Activated CD4-positive, alpha-beta T cell treated with anti-CD3 and anti-CD28 coated beads, Interleukin-2, amount 50 U/mL, for 24 hours (primary cell): ENCODE data around the gene GDF11.
"Not testable (repeated sequence)": the region's sequence is repeated elsewhere in the genome, so short reads cannot be mapped to it uniquely, and the experiment has no call there.

ENCODE experiments used
- DNase-seq, 2 donors: peaks; one replicate each; pipeline ENCODE4 v3.0.0-alpha.2; 2020; ENCODE audit warnings: low read depth in 1 of 2, low spot score in 1 of 2

The GDF11 gene

DNA sequence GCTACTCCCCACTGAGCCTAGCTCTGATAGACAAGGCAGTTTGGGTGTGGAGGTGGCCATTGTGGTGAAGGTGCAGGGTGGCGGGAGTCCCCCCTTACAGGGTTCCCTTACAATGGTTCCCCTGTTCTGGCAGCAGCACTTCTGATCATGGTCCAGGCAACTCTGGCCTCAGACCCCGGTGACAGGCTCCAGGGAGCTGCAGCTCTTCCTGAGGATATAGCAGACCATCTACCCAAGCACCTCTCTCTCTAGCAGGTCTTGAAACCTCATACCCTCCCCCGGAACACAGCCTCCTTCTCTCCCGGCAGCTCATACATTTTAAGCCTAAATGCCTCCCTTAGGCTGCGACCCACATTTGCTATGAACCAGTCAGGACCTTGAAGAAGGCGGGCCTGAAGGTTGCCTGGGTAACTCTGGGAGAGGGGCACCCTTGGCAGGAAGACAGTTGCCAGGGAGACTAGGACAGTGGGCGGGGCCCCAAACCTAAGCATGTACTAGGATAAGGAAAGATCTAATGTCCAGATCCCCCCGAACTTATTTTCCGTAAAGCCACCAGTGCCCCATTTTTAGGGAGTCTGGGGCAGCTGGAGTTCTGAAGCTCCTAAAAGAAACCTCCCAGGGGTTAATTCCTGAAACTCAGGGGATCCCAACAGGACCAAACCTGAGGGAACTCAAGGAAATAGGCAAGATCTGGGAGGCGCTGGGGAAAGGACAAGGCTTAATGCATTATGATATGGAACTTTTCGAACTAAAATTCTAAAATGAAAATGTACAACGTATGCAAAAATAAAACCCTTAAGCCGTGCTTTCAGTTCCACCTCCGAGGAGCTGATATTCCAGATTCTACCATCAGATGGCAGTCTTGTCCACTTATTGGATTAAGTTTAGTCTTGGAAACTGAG lies 4.5 kb upstream of the GDF11 start:
- DNase-seq = peak; percentile 49 to 84

DNA sequence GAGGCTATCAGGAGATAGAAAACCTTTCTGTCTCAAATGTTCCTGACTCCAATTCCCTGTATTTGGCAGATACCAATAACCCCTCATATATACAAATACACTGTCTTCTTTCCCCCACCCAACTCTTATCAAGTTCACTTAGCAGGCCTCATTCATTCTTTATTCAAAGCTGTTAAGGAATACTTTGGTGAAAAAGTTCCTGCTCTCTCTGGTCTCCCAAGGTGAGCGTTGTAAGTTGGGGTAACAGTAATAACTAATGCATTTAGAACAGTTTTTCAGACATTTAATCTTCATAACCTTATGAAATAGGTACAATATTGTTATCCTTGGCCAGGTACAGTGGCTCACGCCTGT lies 3.9 kb upstream of the GDF11 start:
- DNase-seq = no peak

DNA sequence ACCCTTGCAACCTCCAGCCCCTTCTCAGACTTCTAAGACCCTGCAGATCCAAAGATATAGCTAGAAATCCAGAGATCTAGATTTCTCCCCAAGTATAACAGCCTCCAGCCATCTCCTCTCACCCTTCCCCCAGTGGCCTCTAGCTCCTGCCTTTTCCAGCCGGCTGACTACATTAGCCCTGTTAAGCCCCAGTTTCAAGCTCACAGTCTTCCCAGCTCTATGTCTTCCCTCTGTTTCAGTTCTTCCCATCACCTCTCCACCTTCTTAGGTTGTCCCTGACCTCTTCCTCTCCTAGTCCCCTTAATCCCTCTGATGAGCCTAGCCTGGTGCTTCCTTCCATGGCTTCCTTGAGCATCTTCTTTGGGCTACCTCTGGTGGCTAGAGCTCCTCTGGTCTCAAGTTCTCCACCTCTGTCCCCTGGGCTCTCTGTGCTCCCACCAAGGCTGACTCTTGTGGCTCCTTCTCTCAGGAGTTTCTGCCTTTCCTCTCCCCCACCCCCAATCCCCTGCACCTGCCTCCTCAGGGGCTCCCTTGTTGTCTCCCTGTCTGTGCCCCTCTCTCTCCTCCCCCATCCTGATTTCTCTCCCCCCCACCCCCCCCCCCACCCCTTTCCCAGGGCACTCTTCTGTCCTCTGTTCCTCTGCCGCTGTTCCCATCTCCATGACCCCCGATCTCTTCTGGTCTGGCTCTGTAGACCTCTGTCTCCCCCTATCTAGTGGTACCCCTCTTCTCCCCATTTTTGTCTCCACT lies 816 bp upstream of the GDF11 start:
- no peak for DNase-seq

DNA sequence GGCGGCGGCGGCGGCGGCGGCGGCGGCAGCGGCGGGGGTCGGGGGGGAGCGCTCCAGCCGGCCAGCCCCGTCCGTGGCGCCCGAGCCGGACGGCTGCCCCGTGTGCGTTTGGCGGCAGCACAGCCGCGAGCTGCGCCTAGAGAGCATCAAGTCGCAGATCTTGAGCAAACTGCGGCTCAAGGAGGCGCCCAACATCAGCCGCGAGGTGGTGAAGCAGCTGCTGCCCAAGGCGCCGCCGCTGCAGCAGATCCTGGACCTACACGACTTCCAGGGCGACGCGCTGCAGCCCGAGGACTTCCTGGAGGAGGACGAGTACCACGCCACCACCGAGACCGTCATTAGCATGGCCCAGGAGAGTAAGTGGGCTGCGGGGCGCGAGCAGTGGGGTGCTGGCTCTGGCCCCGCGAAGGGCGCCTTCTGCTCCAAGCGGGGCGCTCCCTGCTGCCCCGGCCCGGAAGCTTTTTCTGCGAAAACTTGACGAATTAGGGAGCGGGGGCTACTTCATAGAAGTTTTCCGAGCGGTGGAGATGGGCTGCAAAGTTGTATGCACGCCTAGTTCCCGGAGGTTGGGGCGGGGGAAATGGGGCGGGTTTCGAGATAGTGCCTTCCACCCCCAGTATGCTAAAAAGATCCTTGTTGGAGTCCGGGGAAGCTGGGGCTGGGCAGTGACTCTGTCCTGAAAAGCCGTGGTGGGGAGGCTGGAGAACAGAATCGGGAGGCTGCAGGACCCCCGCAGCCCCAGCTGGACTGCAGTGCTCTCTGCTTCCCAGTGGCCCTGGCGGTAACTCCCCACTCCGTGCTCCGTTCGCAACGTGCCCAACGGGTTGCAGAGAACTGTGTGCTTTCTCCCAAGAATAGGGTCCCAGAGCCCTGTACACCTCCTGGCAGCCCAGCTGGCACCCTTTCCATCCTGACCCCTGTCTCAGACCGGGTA lies 751 bp downstream of the GDF11 start:
- no peak for DNase-seq

DNA sequence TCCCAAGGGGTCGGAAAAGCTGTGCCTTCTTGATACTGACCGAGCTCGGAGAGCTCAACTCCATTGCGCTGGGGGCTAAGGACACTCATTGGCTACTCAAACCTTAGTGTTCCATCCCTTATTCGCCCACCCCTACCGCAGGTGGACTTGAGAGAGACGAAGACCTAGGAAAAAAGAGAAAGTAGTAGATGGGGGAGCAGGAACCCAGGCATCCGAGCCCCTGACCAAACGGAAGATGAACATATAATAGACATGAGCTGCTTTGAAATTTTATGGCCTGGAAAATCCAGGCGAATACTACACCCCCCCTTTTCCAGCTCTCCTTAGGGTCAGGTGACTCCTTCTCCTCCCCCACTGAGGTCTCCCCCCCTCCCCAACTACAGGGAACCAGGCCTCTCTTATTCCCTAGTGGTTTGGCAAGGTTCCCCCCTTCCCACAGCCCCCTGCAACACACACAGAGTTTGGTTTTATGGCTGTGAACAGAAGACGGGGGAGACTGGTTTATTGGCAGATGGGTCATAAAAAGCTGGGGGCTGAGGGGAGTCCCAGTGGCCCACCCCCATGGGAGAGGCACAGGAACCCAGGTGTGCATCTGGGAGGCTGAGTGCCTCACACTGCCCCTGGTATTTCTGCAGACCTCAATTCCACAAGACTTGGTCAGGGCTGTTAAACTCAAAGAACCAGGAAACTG lies 1.6 kb downstream of the GDF11 start:
- DNase-seq = no peak

DNA sequence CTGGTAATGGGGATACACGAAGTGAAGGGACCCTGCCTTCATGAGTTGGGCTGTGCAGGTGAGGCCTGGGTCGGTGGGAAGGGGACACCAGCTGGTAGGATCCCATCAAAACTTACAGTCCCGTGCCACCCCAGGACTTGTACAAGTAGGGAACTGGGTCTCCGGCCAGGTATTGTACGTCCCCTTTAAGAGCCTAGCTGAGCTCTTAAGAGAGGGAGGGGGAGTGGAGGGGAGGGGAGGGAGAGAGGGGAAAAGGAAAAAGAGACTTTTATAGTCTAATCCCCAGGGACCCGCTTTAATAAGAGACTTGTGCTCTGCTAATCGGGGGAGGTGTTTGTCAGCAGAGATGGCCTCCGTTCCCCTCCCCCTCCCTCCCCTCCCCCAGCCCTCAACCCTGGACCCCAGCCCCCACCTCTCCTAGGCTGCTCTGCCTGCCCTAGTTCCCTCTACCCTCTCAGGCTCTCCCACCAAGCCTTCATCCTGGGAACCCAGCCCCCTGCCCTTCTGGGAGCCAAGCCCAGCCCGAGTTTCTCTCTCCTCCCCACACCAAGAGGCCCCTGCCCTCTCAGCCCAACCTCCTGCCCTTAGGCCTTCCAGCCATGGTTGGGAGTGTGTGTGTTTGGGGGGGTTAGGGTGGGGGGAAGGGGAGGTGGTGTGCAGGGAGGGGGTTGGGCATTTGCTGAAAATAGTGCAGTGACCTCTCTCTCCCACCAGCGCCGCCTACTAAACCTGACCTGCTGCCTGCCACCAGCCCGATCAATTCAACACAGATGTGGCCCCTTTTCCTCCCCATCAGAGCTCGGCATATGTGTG lies 2.6 kb downstream of the GDF11 start:
- no peak for DNase-seq

DNA sequence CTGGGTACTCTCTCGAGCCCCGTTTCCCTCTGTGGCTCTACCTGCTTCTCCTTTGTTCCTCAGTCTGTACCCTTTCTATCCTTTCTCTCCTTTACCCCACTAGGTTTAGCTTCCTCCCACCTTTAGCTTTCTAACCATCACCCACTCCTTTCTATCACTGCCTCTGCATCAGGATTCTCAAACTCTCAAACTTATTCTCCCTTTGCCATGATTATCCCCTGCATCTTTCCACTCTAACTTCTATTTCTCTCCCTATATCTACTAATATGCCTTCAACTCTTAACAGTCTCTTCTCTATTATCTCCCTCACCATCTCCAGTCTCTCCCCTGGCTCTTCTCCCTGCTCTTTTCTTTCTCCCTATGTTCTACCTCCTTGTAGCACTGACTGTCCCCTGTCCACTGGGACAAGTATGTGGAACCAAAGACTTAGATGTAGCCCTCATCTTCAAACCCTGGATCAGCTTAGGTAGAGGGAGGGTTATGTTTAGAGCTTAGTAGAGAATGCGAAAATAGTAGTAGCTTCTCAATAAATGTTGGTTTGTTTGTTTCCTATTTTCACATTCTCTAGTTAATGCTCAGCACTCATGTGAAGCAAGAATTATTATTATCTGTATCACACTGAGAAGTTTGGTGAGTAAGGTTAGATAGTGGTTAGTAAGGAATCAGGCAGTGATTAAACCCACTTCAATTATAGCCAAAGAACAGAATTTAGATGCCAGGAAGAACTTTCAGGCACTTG lies 3.4 kb downstream of the GDF11 start:
- DNase-seq = no peak

DNA sequence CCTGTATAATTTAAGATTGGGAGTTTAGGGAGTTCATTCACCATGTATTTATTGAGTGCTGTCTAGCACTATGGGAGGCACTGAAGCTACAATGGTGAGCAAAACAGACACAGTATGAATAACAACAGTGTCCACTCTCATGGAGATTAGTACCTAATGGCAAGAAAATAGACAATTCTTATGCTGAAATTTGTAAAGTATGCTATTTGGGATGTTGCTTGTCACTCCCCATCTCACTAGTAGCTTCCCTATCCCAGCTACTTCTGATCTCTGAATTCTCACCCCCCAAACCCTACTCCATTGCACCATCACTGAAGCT lies 4.0 kb downstream of the GDF11 start:
- DNase-seq = no peak

DNA sequence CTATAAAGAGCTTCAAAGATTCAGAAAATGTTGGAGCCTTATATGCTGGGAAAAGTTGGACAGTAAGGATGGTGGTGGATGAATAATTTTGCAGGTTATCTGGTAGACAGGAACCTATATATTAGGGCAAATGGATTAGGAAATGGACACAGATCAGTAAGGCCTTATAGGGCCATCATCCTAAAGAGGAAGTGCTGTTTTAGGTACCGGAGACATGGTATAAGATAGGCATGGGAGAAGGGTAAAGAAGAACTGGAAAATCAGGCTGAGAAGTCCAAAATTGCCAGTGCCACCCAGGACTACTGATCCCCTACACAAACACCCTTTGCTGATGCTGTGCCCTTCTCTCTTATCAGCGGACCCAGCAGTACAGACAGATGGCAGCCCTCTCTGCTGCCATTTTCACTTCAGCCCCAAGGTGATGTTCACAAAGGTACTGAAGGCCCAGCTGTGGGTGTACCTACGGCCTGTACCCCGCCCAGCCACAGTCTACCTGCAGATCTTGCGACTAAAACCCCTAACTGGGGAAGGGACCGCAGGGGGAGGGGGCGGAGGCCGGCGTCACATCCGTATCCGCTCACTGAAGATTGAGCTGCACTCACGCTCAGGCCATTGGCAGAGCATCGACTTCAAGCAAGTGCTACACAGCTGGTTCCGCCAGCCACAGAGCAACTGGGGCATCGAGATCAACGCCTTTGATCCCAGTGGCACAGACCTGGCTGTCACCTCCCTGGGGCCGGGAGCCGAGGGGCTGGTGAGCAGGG lies 5.5 kb downstream of the GDF11 start:
- DNase-seq = no peak

DNA sequence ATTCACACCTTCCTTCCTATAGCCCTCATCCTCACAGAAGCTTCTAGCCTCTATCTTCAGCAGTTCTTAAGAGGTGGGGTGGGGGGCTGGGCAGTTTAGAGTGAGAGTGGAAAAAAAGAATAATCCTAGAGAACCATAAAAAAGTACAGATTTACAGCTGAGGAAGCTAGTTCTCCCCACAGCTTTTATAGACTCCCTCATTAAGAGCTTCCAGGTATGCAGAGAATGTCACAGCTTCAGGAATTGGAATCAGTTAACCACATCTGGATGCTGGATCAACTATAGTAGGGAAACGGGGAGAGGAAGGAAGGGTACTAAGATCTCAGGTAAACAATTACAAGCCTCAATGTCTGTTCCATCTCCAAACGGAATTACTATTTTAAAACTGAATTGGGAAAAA lies 12.3 kb downstream of the GDF11 start:
- no peak for DNase-seq

DNA sequence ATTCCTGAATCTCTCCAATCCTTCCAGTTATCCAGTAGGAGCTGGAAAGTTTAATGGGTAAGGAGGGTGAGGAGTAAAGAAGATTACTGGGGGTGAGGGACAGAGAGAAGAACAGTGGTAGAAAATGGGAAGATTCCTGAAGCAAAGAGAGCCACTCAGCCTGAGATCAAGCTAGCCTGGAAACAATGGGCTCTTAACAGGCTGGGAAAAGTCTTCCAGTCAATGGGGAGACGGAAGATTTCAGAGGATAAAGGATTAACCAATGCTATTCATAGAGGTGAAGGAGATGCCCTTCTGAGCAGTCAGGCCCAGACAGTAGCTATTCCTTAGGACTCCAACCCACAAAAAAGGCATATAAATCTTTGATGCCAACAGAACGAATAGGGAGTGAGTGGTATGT lies 14.8 kb downstream of the GDF11 start:
- DNase-seq = no peak

DNA sequence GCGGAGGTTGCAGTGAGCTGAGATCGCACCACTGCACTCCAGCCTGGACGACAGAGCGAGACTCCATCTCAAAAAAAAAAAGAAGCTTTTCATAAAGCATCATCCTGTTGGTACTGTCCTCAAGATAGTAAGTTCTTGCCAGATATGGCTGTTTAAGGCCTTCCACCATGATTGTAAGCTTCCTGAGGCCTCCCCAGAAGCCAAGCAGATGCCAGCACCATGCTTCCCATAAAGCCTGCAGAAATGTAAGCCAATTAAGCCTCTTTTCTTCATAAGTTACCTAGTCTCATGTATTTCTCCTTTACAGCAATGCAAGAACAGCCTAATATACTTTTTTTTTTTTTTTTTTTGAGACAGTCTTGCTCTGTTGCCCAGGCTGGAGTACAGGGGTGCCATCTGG lies 15.7 kb downstream of the GDF11 start:
- DNase-seq = not testable (repeated sequence)

DNA sequence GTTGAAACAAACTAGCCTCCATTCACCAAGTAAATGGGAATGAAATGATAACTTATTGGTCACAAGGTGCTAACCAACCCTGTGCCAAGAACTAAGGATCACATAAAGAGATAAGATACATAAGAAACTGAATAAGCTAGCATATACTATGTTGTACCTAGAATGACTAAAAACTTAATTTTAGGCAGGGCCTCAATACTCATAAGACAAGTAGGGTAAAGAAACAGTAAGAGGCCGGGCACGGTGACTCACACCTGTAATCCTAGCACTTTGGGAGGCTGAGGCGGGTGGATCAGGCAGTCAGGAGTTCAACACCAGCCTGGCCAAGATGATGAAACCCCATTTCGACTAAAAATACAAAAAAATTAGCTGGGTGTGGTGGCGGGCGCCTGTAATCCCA lies 17.7 kb downstream of the GDF11 start:
- no peak for DNase-seq

DNA sequence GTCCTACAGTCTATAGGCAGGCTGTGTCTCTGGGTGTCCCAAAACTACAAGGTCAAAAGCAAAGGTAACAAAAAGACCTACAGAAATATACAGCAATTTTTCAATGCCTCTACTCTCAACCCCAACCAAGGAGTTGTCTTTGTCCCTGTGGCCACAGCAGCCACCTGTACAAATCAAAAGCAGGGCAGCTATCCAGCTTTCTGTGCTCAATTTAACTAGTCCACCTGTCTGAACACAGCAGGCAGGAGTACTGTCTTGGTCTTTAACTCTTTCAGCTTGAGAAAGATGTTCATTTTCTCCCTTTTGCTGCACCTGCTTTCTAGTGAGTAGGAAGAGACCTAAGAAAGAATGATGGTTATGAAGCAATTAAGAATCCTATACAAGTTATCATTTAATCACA lies 19.7 kb downstream of the GDF11 start:
- DNase-seq = no peak

DNA sequence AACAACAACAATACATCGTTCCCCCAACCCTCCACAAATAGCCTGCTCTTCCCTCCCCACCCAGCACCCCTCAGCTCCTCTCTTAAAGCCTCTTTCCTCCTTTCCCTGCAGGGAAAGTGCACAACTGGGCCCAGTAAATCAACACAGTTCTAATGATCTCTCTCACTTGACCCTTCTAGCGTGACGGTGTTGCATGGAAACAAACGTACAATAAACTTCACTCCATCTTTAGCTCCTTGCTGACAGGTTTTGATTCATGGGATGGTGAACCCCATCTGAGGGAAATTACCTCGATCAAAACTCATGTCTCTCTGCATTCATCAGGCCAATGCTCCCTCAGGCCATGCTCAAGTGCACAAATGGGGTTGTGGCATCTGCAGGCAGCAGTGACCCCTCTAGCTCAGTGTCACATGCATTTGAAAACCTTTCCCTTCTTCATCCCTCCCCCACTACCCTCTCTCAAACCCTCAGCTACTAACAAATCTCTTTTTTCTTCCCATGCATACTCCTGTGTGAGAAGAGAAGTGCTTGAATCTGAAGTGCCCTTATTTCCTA lies 22.9 kb downstream of the GDF11 start:
- DNase-seq = no peak

DNA sequence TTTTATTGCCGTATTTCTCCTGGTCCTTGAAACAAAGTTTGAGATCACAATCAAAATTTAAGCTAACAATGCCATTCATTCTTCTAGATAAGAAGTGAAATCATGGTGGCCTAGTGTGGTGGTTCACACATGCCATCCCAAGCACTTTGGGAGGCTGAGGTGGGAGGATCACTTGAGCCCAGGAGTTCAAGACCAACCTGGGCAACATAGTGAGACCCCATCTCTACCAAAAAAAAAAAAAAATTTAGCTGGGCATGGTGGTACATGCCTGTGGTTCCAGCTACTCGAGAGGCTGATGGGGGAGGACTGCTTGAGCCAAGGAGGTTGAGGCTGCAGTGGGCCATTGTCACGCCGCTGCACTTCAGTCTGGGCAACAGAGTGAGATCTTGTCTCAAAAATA lies 24.2 kb downstream of the GDF11 start:
- DNase-seq = no peak

DNA sequence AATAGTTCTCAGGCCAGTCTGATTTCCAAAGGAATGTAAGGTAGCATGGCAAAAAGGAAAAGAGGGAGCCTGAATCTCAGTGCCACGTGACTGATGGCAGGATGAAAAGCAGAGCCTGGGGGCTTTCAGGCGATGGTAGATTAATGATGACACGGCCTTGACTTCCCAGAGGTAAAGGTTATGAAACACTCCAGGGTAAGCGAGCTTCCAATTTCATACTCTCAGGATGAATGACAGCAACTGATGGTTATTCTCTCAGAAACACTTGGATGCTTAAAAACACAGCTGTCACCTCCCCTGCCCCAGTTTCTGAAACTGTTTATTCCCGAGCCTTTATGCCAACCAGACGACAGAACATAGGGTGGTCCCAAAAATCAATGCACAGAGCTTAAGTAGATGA lies 28.8 kb downstream of the GDF11 start:
- DNase-seq = no peak

DNA sequence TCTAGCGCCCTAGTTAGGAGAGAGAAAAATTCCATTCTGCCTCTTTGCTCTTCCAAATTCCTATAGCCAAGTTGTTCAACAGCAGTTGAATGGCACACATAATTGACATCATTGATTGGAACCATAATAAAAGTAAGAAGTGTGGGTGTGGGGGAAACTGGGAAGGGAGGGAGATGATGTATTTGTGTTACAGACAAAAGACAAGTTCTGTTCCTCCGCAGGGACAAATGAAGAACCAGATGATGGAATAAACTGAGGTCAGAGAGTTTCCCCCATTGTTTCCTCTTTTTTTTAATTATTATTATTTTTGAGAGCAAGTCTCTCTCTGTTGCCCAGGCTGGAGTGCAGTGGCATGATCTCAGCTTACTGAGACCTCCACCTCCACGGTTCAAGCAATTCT lies 34.9 kb downstream of the GDF11 start:
- no peak for DNase-seq

DNA sequence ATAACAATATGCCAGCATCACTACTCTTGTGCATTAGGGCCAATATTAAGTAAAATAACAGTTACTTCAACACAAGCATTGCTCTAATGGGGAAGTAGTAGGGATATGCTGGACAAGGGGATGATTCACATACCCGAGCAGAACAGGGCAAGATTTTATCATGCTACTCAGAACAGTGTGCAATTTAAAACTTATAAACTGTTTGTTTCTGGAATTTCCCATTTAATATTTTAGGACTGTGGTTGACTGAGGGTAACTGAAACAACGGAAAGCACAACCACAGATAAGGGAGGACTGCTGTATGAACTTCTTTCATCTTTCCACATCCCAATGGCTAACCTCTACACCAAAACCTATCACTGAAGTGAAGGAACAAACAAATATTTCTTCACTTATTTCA lies 37.8 kb downstream of the GDF11 start:
- DNase-seq = no peak
